HUES6 (cell line): ENCODE data around the gene FAM149A.

Source experiments
- H3K27ac ChIP-seq: 2 replicates; pipeline ENCODE4 v1.7.0; 2013; ENCODE audit warnings: low read depth, mild to moderate bottlenecking, low read length, inconsistent platforms
- H3K27me3 ChIP-seq: 2 replicates; pipeline ENCODE4 v1.6.1; 2013; ENCODE audit warnings: low read length; ENCODE audit not compliant: control insufficient read depth, insufficient read depth
- H3K36me3 ChIP-seq: 2 replicates; pipeline ENCODE4 v1.6.1; 2013; ENCODE audit warnings: low read length; ENCODE audit not compliant: control insufficient read depth, insufficient read depth
- H3K4me1 ChIP-seq: 2 replicates; pipeline ENCODE4 v1.6.1; 2013; ENCODE audit warnings: low read length; ENCODE audit not compliant: control insufficient read depth, insufficient read depth
- H3K4me3 ChIP-seq: 2 replicates; pipeline ENCODE4 v1.5.1; 2013; ENCODE audit warnings: low read depth, low read length
- H3K9ac ChIP-seq: one replicate; pipeline ENCODE4 v1.6.1; 2013; ENCODE audit warnings: mild to moderate bottlenecking, low read length
- H3K9me3 ChIP-seq: 2 replicates; pipeline ENCODE4 v1.6.1; 2013; ENCODE audit warnings: low read depth, low read length; ENCODE audit not compliant: control insufficient read depth, insufficient read depth

Gene FAM149A

GRCh38 chr4:186107947-186108346, 3.4 kb downstream of the FAM149A start:
- peaks cover 12% of the 10 kb centered on the region for H3K4me1 ChIP-seq
- H3K27me3 ChIP-seq = peaks cover 35% of the 10 kb centered on the region
- no peak overlapping the region for H3K9ac ChIP-seq
- H3K4me3 ChIP-seq = no peak overlapping the region
- no peak overlapping the region for H3K27ac ChIP-seq
- H3K36me3 ChIP-seq = no peaks in the 10 kb centered on the region
- no peaks in the 10 kb centered on the region for H3K9me3 ChIP-seq

GRCh38 chr4:186108391-186108790, 3.9 kb downstream of the FAM149A start:
- Histone ChIP-seq H3K9me3 (no peaks in the 10 kb centered on the region), H3K4me1 (peaks cover 12% of the 10 kb centered on the region), H3K27me3 (peaks cover 31% of the 10 kb centered on the region), H3K36me3 (no peaks in the 10 kb centered on the region), H3K4me3 (no peak overlapping the region), H3K27ac (no peak overlapping the region), H3K9ac (no peak overlapping the region)

- peaks cover 22% of the 10 kb centered on the region for H3K27me3 ChIP-seq
- H3K9me3 ChIP-seq = no peaks in the 10 kb centered on the region
- no peak overlapping the region for H3K27ac ChIP-seq
- no peaks in the 10 kb centered on the region for H3K36me3 ChIP-seq
- H3K4me1 ChIP-seq = peaks cover 12% of the 10 kb centered on the region
- no peak overlapping the region for H3K9ac ChIP-seq
- no peak overlapping the region for H3K4me3 ChIP-seq
Measured at GRCh38 chr4:186109245-186109644, 4.7 kb downstream of the FAM149A start.

- Histone ChIP-seq H3K36me3 (no peaks in the 10 kb centered on the region), H3K27me3 (no peaks in the 10 kb centered on the region), H3K27ac (no peak overlapping the region), H3K4me1 (no peaks in the 10 kb centered on the region), H3K4me3 (no peak overlapping the region), H3K9ac (no peak overlapping the region), H3K9me3 (no peaks in the 10 kb centered on the region)
Measured at GRCh38 chr4:186116697-186117096, 12.2 kb downstream of the FAM149A start.

GRCh38 chr4:186118582-186118981, 14.1 kb downstream of the FAM149A start:
- H3K9me3 ChIP-seq = no peaks in the 10 kb centered on the region
- H3K27ac ChIP-seq = no peak overlapping the region
- H3K4me1 ChIP-seq = no peaks in the 10 kb centered on the region
- no peaks in the 10 kb centered on the region for H3K36me3 ChIP-seq
- no peak overlapping the region for H3K4me3 ChIP-seq
- no peaks in the 10 kb centered on the region for H3K27me3 ChIP-seq
- no peak overlapping the region for H3K9ac ChIP-seq

- no peak overlapping the region for H3K4me3 ChIP-seq
- H3K4me1 ChIP-seq = no peaks in the 10 kb centered on the region
- H3K27me3 ChIP-seq = no peaks in the 10 kb centered on the region
- no peaks in the 10 kb centered on the region for H3K9me3 ChIP-seq
- H3K9ac ChIP-seq = no peak overlapping the region
- no peak overlapping the region for H3K27ac ChIP-seq
- no peaks in the 10 kb centered on the region for H3K36me3 ChIP-seq
Measured at GRCh38 chr4:186121057-186121456, 16.6 kb downstream of the FAM149A start.

- Histone ChIP-seq H3K4me3 (no peak overlapping the region), H3K9me3 (no peaks in the 10 kb centered on the region), H3K36me3 (no peaks in the 10 kb centered on the region), H3K27me3 (no peaks in the 10 kb centered on the region), H3K27ac (no peak overlapping the region), H3K4me1 (peaks cover 8% of the 10 kb centered on the region), H3K9ac (no peak overlapping the region)
Measured at GRCh38 chr4:186128842-186129241, 24.3 kb downstream of the FAM149A start.

GRCh38 chr4:186131935-186132334, 27.4 kb downstream of the FAM149A start:
- Histone ChIP-seq H3K9ac (no peak overlapping the region), H3K36me3 (no peaks in the 10 kb centered on the region), H3K27ac (no peak overlapping the region), H3K9me3 (no peaks in the 10 kb centered on the region), H3K27me3 (no peaks in the 10 kb centered on the region), H3K4me3 (no peak overlapping the region), H3K4me1 (peaks cover 10% of the 10 kb centered on the region)

- Histone ChIP-seq H3K27ac (no peak overlapping the region), H3K9me3 (no peaks in the 10 kb centered on the region), H3K36me3 (no peaks in the 10 kb centered on the region), H3K27me3 (no peaks in the 10 kb centered on the region), H3K4me3 (no peak overlapping the region), H3K4me1 (peaks cover 10% of the 10 kb centered on the region), H3K9ac (no peak overlapping the region)
Measured at GRCh38 chr4:186132577-186133242, 28.2 kb downstream of the FAM149A start.

- Histone ChIP-seq H3K27me3 (no peaks in the 10 kb centered on the region), H3K27ac (no peak overlapping the region), H3K9ac (no peak overlapping the region), H3K4me1 (peaks cover 10% of the 10 kb centered on the region), H3K9me3 (no peaks in the 10 kb centered on the region), H3K36me3 (no peaks in the 10 kb centered on the region), H3K4me3 (no peak overlapping the region)
Measured at GRCh38 chr4:186134257-186134656, 29.8 kb downstream of the FAM149A start.

GRCh38 chr4:186134861-186135260, 30.4 kb downstream of the FAM149A start:
- H3K9me3 ChIP-seq = no peaks in the 10 kb centered on the region
- H3K9ac ChIP-seq = no peak overlapping the region
- H3K27ac ChIP-seq = no peak overlapping the region
- no peaks in the 10 kb centered on the region for H3K27me3 ChIP-seq
- no peaks in the 10 kb centered on the region for H3K36me3 ChIP-seq
- peaks cover 10% of the 10 kb centered on the region for H3K4me1 ChIP-seq
- no peak overlapping the region for H3K4me3 ChIP-seq
